Measurements from ENCODE around the gene NHERF2.

GRCh38 chr16:1993731-1994131 is 33.0 kb upstream of the NHERF2 start:
- TF ChIP-seq CTCF (IDR thresholded peaks at IDR 0.05; ENCODE audit: low read depth, low read length) (no peak), POLR2A (IDR thresholded peaks at IDR 0.05; ENCODE audit: extremely low read depth, insufficient read length) (no peak), MAX (IDR thresholded peaks at IDR 0.05; ENCODE audit: low read depth, low read length) (no peak), MYC (IDR thresholded peaks at IDR 0.05; ENCODE audit: low read depth, low read length) (no peak)

Measured in NB4 (cell line).